Ectodermal cell (in vitro differentiated cells): ENCODE data around the gene PRKD3.

ENCODE experiments used
- H3K27ac ChIP-seq: 2 replicates; pipeline ENCODE4 v1.7.0; 2013; ENCODE audit warnings: mild to moderate bottlenecking, low read depth, low read length; ENCODE audit not compliant: insufficient read depth, poor library complexity, severe bottlenecking
- H3K27me3 ChIP-seq: 2 replicates; pipeline ENCODE4 v1.7.0; 2013; ENCODE audit warnings: mild to moderate bottlenecking, low read length; ENCODE audit not compliant: insufficient read depth, control insufficient read depth, poor library complexity, severe bottlenecking
- H3K36me3 ChIP-seq: one replicate; pipeline ENCODE4 v1.7.0; 2013; ENCODE audit warnings: low read length; ENCODE audit not compliant: control insufficient read depth, insufficient read depth
- H3K4me1 ChIP-seq: one replicate; pipeline ENCODE4 v1.7.0; 2013; ENCODE audit warnings: low read length; ENCODE audit not compliant: control insufficient read depth, insufficient read depth
- H3K4me3 ChIP-seq: 2 replicates; pipeline ENCODE4 v1.7.0; 2013; ENCODE audit warnings: low read depth, low read length, control low read depth; ENCODE audit not compliant: insufficient read depth
- H3K9me3 ChIP-seq: 2 replicates; pipeline ENCODE4 v1.7.0; 2013; ENCODE audit warnings: mild to moderate bottlenecking, low read length, moderate library complexity; ENCODE audit not compliant: control insufficient read depth
- WGBS, 2 experiments: methylation state at CpG; one replicate each; pipeline ENCODE4 v1.1.7; 2013; ENCODE audit warnings: missing lambda C conversion rate in 2 of 2; 5-methylcytosine and 5-hydroxymethylcytosine counted together

The PRKD3 gene

GRCh38 chr2:37343537-37344434, 19.2 kb upstream of the PRKD3 start:
- Histone ChIP-seq H3K27ac (no peak overlapping the region), H3K27me3 (peaks cover 26% of the 10 kb centered on the region), H3K9me3 (no peaks in the 10 kb centered on the region), H3K4me1 (no peaks in the 10 kb centered on the region), H3K36me3 (no peaks in the 10 kb centered on the region), H3K4me3 (peak overlapping the region; percentile 28)
- WGBS, 2 experiments: 75 to 84% methylated on average over 6 to 7 of the region's 7 CpGs

- no peaks in the 10 kb centered on the region for H3K4me1 ChIP-seq
- no peak overlapping the region for H3K27ac ChIP-seq
- peaks cover 26% of the 10 kb centered on the region for H3K27me3 ChIP-seq
- no peaks in the 10 kb centered on the region for H3K9me3 ChIP-seq
- 88 to 89% methylated on average over 6 to 7 of the region's 7 CpGs for WGBS, 2 experiments
- H3K36me3 ChIP-seq: no peaks in the 10 kb centered on the region
- no peak overlapping the region for H3K4me3 ChIP-seq
Measured at GRCh38 chr2:37342591-37343220, 18.1 kb upstream of the PRKD3 start.

- WGBS, 2 experiments: 74 to 76% methylated on average over 3 of the region's 3 CpGs
- no peak overlapping the region for H3K4me3 ChIP-seq
- H3K27ac ChIP-seq: no peak overlapping the region
- H3K9me3 ChIP-seq: no peaks in the 10 kb centered on the region
- H3K36me3 ChIP-seq: no peaks in the 10 kb centered on the region
- H3K4me1 ChIP-seq: no peaks in the 10 kb centered on the region
- H3K27me3 ChIP-seq: peaks cover 22% of the 10 kb centered on the region
Measured at GRCh38 chr2:37340637-37341036, 16.0 kb upstream of the PRKD3 start.

GRCh38 chr2:37338933-37339332, 14.3 kb upstream of the PRKD3 start:
- WGBS, 2 experiments: 86 to 95% methylated on average over 4 of the region's 4 CpGs
- no peaks in the 10 kb centered on the region for H3K36me3 ChIP-seq
- H3K9me3 ChIP-seq: no peaks in the 10 kb centered on the region
- H3K4me1 ChIP-seq: no peaks in the 10 kb centered on the region
- peaks cover 5% of the 10 kb centered on the region for H3K27me3 ChIP-seq
- H3K27ac ChIP-seq: no peak overlapping the region
- H3K4me3 ChIP-seq: no peak overlapping the region

- 89 to 90% methylated on average over 7 of the region's 7 CpGs for WGBS, 2 experiments
- H3K36me3 ChIP-seq: no peaks in the 10 kb centered on the region
- H3K9me3 ChIP-seq: no peaks in the 10 kb centered on the region
- no peaks in the 10 kb centered on the region for H3K27me3 ChIP-seq
- no peaks in the 10 kb centered on the region for H3K4me1 ChIP-seq
- no peak overlapping the region for H3K4me3 ChIP-seq
- no peak overlapping the region for H3K27ac ChIP-seq
Measured at GRCh38 chr2:37337620-37338280, 13.1 kb upstream of the PRKD3 start.

GRCh38 chr2:37335604-37336003, 11.0 kb upstream of the PRKD3 start:
- no peaks in the 10 kb centered on the region for H3K27me3 ChIP-seq
- WGBS, 2 experiments: 100% methylated on average over 1 of the region's 2 CpGs; no CpG with 5 or more reads in 1 of the 2 experiments
- no peak overlapping the region for H3K4me3 ChIP-seq
- no peaks in the 10 kb centered on the region for H3K4me1 ChIP-seq
- no peak overlapping the region for H3K27ac ChIP-seq
- no peaks in the 10 kb centered on the region for H3K9me3 ChIP-seq
- H3K36me3 ChIP-seq: no peaks in the 10 kb centered on the region

GRCh38 chr2:37333256-37333655, 8.6 kb upstream of the PRKD3 start:
- WGBS, 2 experiments: 93 to 100% methylated on average over 1 to 2 of the region's 2 CpGs
- Histone ChIP-seq H3K4me3 (no peak overlapping the region), H3K27ac (no peak overlapping the region), H3K9me3 (no peaks in the 10 kb centered on the region), H3K36me3 (no peaks in the 10 kb centered on the region), H3K27me3 (no peaks in the 10 kb centered on the region), H3K4me1 (no peaks in the 10 kb centered on the region)

GRCh38 chr2:37332560-37332959, 7.9 kb upstream of the PRKD3 start:
- Histone ChIP-seq H3K4me1 (no peaks in the 10 kb centered on the region), H3K4me3 (no peak overlapping the region), H3K36me3 (no peaks in the 10 kb centered on the region), H3K27ac (no peak overlapping the region), H3K9me3 (no peaks in the 10 kb centered on the region), H3K27me3 (no peaks in the 10 kb centered on the region)
- 92 to 100% methylated on average over 1 to 3 of the region's 3 CpGs for WGBS, 2 experiments

GRCh38 chr2:37330681-37331080, 6.0 kb upstream of the PRKD3 start:
- Histone ChIP-seq H3K4me1 (no peaks in the 10 kb centered on the region), H3K27ac (no peak overlapping the region), H3K36me3 (no peaks in the 10 kb centered on the region), H3K27me3 (peaks cover 16% of the 10 kb centered on the region), H3K4me3 (no peak overlapping the region), H3K9me3 (no peaks in the 10 kb centered on the region)
